Left hindlimb (tissue), 1 donor: ENCODE data around the gene ATP2B2.
"Not testable (repeated sequence)": the region's sequence is repeated elsewhere in the genome, so short reads cannot be mapped to it uniquely, and the experiment has no call there.

Experiments
- DNase-seq: peaks from one replicate; pipeline ENCODE4 v3.0.0-alpha.2; 2018

ATP2B2 gene

DNA sequence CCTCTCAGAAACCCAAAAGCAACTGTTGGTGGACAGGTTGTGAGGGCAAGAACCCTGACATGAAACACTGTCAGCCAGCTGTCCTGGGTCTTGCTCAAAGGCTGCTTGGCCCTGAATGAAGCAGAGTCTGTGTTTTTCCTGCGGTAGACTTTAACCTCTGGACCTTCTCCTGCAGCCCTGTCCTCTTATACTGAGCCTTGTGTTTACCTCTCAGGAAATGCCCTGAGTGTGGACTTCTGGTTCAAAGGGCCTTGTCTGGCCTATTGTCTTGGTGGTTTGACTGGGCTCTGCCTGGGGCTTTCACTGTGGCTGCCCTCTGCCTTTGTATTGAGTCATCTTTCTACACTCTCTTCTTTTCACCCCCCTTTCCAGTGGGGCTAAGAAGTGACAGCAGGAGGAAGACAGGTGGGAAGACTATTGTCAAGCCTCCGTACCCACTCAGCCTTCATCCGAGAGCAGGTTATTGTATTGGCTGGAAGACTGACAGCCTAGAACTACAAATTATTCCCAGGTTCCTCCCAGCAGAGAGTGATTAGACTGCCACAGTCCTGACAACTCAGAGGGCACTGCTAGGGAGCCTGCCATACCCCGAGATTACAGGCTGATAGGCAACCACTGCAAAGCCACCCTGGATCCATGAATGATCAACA is 187.9 kb downstream of the ATP2B2 start:
- no peak for DNase-seq

- no peak for DNase-seq
These were observed 189.5 kb downstream of the ATP2B2 start for GRCh38 chr3:10315771-10316344.

DNA sequence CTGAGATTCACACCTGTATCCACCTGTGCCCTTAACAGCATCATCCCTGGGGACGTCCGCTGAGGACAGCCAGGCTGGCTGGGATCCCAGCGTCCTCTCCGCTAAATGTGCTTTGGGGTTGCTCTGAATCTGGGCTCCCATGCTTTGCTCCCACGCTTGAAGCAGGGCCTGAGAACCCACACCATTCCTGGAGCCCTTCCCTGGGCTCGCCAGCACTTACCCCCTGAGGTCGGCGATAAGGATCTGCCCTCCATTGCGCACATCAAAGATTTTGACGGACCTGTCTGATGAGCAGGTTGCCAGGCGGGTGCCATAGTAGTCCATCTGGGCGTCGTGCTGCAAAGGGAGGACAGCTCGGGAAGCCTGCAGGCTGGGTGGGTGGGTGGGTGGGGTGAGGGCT is 190.3 kb downstream of the ATP2B2 start:
- DNase-seq: no peak

DNA sequence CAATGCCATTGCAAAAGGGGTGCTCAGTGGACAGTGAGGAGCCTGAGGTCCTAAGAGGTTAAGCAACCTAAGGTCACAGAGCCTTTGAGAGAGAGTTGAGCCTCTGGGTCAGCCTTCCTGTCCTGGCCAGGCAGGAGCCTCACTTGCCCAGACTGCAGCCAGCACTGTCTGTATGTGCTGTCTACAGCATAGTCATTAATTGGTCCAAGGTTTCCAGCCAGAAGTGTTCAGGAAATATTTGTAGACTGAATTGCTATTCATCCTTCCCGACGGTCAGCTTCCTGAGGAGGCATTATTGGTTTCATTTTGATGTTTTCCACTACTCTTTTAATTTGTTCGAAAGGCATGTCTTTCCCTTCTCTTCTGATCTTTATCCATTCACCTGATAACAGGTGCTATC is 192.5 kb downstream of the ATP2B2 start:
- DNase-seq: no peak

DNA sequence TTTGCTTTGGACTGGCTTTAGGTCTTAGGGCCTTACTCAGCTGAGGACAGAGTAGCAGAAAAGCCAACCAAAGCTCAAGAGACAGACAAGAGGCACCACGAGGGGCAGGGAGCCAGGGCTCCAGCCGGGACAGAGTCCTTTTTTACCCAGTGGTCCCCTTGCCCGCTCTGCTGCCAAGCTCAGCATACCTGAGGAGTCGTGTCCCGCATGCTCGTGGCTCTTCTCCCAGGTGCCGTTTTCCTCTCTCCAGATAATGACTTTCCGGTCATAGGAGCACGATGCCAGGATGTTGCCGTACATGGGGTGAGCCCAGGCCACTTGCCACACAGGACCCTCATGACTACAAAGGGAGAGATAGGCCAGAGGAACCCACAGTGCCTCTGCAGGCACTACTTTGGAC is 193.0 kb downstream of the ATP2B2 start:
- no peak for DNase-seq

- DNase-seq: no peak
These were observed 193.7 kb downstream of the ATP2B2 start for GRCh38 chr3:10311710-10312109.

DNA sequence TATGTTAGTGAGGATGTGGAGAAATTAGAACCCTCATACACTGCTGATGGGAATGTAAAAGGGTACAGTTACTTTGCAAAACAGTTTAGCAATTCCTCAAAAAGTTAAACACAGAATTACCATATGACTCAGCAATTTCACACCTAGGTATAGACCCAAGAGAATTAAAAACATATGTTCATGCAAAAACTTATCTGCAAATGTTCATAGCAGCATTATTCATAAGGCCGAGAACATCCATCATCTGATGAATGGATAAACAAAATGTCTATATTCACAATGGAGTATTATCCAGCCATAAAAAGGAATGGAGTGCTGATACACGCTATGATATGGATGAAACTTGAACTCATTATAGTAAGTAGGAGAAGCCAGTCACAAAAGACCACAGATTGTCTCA is 194.8 kb downstream of the ATP2B2 start:
- DNase-seq: no peak

DNA sequence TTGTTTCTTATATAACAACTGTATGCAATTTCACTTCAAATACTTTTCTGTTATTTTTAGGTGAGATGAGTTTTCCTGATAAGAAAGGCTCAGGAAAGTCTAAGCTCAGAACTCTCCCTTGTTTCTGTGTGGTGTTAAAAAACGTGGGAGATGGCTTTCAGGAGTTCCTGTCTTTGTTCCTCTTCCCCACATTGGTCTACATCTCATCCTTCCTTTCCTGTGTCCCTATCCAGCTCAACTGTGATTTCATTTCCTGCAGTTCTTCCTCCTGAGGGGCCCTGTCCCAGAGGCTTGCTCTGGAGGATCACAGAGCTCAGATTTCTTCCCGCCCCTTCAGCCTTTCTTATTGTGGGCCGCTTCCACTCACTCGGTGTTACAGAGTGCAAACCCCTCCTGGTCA is 195.7 kb downstream of the ATP2B2 start:
- DNase-seq: no peak

- no peak for DNase-seq
These were observed 196.7 kb downstream of the ATP2B2 start for GRCh38 chr3:10308678-10309077.

- no peak for DNase-seq
These were observed 199.2 kb downstream of the ATP2B2 start for GRCh38 chr3:10306156-10306555.

DNA sequence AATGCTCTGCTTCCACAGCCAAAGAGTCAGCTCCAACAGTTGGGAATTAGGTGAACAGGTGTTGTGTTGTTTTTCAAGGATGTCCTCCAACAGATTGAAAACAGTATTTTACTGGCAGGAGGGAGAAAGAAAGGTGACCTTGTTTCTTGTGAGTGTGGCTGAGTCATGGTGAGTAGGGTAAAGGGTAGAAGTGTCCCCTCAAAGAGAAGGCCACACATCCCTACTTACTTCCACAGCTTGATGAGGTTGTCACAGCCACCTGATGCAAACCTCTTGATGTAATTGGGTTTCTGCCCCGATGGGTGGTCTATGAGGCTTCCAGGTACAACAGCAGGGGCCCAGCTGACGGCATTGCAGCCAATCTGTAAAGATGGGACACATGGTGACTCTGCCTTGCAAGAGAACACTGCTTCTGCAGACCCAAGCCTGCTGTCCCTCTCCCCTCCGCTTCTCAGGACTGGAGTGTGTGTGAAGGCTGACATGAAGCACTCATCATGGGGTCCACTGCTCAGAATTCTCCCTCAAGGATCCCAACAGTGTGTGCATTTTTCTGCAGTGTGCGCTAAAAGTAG is 200.0 kb downstream of the ATP2B2 start:
- no peak for DNase-seq

- DNase-seq: no peak
These were observed 200.5 kb downstream of the ATP2B2 start for GRCh38 chr3:10304905-10305304.

DNA sequence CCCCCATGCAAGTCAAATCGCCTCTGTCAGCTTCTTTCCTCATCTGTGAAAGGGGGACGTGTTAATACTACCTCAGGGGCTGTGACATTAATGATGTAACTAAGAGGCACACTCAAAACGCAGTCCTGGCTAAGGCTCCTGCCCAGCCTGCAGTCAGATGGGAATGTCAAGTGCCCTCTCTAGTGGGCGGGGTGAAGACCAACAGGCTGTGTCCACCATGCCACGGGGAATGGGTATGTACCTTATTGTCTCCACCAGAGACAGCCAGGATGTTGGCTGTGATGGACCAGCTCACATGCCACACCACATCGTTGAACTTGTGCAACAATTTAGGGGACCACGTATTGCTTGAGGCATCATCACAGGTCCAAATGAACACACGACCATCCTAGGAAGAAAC is 201.6 kb downstream of the ATP2B2 start:
- DNase-seq: no peak

- DNase-seq: no peak
These were observed 202.3 kb downstream of the ATP2B2 start for GRCh38 chr3:10303105-10303504.

- DNase-seq: no peak
These were observed 205.3 kb downstream of the ATP2B2 start for GRCh38 chr3:10300087-10300486.

- no peak for DNase-seq
These were observed 205.7 kb downstream of the ATP2B2 start for GRCh38 chr3:10299679-10300078.

GRCh38 chr3:10299175-10299574 is 206.2 kb downstream of the ATP2B2 start:
- DNase-seq: no peak

DNA sequence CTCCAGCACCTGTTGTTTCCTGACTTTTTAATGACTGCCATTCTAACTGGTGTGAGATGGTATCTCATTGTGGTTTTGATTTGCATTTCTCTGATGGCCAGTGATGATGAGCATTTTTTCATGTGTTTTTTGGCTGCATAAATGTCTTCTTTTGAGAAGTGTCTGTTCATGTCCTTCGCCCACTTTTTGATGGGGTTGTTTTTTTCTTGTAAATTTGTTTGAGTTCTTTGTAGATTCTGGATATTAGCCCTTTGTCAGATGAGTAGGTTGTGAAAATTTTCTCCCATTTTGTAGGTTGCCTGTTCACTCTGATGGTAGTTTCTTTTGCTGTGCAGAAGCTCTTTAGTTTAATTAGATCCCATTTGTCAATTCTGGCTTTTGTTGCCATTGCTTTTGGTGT is 207.3 kb downstream of the ATP2B2 start:
- not testable (repeated sequence) for DNase-seq

DNA sequence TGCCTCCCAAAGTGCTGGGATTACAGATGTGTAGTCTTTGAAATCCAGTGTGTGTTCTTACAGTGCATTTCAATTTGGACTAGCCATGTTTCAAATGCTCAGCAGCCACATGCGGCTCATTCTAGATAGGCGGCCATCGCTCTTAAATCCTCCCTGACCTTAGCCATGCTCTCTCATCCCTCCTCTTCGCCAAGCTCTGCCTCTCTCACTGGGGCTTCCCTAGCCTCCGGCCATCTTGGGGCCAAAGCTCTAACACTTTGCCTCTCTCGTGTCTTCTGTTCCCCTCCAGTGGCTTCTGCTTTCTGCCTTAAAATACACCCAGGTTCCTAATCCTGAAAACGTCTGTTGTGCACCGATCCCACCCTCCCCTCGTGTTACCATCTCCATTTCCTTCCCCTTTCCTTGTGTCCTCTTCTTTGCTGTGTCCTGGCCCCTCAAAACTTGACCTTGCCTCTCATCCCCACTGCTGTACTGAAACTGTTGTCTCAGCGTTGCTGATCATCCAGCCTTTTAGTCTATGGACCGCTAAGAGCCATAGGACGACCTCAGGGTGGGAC is 211.3 kb downstream of the ATP2B2 start:
- no peak for DNase-seq

- no peak for DNase-seq
These were observed 212.6 kb downstream of the ATP2B2 start, which contains the start of gene GHRL for GRCh38 chr3:10292505-10293419. GHRL (minus strand) TSS chr3:10292947; CDS start chr3:10290180, 2,767 bp downstream.

GRCh38 chr3:10291641-10292040 is 213.7 kb downstream of the ATP2B2 start:
- DNase-seq: no peak

DNA sequence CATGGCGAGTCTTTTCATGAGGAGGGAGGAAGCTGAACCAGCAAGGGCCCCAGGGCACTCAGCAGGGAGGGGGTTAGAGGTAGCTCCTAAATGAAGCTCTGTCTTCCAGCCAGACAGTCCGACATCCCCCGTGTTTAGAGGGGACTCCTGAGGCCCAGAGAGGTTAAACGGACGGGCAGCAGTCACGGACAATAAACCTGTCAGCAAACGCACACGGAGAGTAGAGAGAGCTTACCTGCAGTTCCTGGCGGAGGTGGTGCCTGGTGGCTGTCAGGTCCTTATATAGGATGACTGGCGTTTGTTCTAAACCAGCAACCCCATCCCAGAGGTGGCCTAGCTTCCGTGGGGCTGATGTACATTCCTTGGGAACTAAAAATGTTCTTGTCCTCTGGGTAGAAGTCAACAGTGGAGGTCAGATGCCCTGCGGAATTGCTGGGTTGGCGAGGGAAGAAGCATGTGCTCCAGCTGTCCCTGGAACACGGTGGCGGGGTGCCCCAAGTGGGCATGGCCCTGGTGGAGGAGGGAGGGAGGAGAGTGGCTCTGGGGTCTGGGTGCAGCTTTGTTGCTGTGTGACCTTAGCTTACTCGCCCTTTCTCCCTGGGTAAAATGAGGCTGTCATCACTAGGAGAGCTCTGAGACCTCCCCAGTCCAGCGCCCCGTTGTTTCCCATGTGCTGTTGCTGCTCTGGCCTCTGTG is 214.8 kb downstream of the ATP2B2 start:
- DNase-seq: no peak
